GM13977 (cell line): ENCODE data around the gene SPPL2B.
"Not testable (repeated sequence)": the region's sequence is repeated elsewhere in the genome, so short reads cannot be mapped to it uniquely, and the experiment has no call there.

ENCODE experiments used
- DNase-seq: peaks from one replicate; pipeline ENCODE4 v3.0.0; 2012; ENCODE audit warnings: low spot score
- in situ Hi-C: fragments of 300-500 bp; cut with MboI; formaldehyde crosslinking; loops from one replicate; pipeline ENCODE4 v1.12.0; 2022; ENCODE audit warnings: low sequenced_read_pairs, low pct_unique_long_range_greater_than_20kb, mixed read lengths, inconsistent platforms; ENCODE audit not compliant: unreplicated experiment
- TF ChIP-seq, protein P1 (sequence below): IDR thresholded peaks from 2 replicates; pipeline ENCODE4 v1.5.1; 2012; ENCODE audit warnings: mild to moderate bottlenecking, control low read depth; ENCODE audit not compliant: insufficient read depth; ENCODE audit errors: extremely low read depth, missing control alignments

The SPPL2B gene

DNA sequence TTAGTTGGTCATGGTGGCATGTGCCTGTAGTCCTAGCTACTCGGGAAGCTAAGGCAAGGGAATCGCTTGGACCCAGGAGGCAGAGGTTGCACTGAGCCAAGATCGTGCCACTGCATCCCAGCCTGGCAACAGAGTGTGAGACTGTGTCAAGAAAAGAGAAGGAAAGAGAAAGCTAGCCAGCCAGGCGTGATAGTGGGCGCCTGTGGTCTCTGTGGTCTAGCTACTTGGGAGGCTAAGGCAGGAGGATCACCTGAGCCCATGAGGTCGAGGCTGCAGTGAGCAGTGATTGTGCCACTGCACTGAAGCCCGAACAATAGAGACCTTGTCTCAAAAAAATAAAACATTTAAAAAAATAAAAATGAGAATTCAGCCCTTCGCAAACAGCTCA lies 65.6 kb downstream of the SPPL2B start:
- TF ChIP-seq, protein P1, sequence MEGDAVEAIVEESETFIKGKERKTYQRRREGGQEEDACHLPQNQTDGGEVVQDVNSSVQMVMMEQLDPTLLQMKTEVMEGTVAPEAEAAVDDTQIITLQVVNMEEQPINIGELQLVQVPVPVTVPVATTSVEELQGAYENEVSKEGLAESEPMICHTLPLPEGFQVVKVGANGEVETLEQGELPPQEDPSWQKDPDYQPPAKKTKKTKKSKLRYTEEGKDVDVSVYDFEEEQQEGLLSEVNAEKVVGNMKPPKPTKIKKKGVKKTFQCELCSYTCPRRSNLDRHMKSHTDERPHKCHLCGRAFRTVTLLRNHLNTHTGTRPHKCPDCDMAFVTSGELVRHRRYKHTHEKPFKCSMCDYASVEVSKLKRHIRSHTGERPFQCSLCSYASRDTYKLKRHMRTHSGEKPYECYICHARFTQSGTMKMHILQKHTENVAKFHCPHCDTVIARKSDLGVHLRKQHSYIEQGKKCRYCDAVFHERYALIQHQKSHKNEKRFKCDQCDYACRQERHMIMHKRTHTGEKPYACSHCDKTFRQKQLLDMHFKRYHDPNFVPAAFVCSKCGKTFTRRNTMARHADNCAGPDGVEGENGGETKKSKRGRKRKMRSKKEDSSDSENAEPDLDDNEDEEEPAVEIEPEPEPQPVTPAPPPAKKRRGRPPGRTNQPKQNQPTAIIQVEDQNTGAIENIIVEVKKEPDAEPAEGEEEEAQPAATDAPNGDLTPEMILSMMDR, result no peak
- DNase-seq, result no peak
- in situ Hi-C loops, result loop anchor here (10.0 kb wide), 1 partner anchor 229 kb away; the partner anchor contains the start of gene DOT1L

DNA sequence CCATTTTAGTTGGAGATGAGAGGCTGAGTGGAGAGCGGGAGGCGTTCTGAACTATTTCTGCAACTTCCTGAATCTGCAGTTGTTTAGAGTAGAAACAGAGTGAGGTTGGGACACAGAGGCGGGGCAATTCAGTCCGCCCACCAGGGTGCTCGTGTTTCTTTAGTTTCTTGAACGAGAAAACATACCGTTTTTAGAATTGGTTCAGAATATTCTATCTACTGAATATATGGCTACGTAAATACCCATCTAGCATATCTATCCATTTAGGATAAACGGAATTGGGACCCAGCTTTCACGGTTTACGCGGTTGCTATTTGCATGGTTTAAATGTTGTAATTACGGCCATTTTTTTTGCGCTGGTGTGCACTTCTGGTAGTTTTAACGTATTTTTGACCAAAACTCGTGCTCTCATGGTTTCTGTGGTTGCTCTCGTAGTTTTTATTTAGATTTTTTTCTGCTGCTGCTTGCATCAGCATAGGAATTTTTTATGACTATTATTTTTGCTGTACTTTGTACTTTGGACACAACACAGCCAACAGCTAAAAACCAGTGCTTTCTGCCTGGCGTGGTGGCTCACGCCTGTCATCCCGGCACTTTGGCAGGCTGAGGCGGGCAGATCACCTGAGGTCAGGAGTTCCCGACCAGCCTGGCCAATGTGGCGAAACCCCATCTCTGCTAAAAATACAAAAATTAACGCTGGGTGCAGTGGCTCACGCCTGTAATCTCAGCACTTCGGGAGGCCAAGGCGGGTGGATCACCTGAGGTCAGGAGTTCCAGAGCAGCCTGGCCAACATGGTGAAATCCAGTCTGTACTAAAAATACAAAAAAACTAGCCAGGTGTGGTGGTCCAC lies 66.2 kb downstream of the SPPL2B start:
- in situ Hi-C loops, result loop anchor here (10.0 kb wide), 1 partner anchor 230 kb away; the partner anchor contains the start of gene DOT1L
- DNase-seq, result peak; percentile 70
- TF ChIP-seq, protein P1, result no peak

DNA sequence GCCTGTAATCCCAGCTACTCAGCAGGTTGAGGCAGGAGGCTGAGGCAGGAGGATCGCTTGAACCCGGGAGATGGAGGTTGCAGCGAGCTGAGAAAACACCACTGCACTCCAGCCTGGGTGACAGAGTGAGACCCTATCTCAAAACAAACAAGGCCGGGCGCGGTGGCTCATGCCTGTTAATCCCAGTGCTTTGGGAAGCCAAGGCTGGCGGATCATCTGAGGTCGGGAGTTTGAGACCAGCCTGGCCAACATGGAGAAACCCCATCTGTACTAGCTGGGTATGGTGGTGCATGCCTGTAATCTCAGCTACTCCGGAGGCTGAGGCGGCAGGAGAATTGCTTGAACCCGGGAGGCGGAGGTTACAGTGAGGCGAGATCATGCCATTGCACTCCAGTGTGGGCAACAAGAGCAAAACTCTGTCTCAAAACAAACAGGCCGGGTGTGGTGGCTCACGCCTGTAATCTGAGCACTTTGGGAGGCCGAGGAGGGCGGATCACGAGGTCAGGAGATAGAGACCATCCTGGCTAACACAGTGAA lies 66.9 kb downstream of the SPPL2B start:
- in situ Hi-C loops, result loop anchor here (10.0 kb wide), 1 partner anchor 231 kb away; the partner anchor contains the start of gene DOT1L
- DNase-seq, result not testable (repeated sequence)

DNA sequence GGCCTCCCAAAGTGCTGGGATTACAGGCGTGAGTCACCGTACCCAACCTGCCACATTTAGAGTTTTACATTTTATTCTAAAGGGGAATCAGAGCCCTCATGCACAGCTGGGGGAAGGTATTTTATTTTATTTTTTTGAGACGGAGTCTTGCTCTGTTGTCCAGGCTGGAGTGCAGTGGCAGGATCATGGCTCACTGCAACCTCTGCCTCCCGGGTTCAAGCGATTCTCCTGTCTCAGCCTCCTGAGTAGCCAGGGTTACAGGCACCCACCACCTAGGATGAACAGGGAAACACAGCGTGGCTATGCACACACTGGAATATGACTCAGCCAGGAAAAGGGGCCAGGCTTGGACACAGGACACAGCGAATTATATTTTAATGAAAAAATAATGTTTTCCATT lies 68.7 kb downstream of the SPPL2B start:
- in situ Hi-C loops, result loop anchor here (10.0 kb wide), 1 partner anchor 232 kb away; the partner anchor contains the start of gene DOT1L
- not testable (repeated sequence) for DNase-seq

DNA sequence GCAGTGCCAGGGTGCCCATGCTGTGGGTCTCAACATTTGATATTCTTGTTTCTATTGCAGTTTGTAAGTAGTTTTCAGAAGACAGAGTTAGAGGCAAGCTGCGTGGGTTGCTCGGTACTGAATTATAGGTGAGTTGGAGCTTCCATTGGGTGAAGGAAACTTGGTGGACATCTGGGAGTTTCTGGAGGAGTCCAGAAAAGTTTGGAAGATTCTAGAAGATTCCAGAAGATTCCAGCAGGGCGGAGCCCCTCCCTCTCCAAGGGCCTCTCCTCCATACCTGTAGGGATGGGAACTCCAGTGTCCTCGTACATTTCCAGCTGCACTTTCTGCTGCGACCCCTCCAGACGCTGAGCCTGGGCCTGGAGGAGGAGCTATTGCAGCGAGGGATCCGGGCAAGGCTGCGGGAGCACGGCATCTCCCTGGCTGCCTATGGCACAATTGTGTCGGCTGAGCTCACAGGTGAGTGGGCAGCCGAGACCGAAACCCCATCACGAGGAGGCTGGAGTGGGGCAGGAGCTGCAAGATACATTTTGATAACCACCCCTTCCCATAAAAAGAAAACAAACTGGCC lies 70.3 kb downstream of the SPPL2B start:
- DNase-seq, result no peak
- in situ Hi-C loops, result loop anchor here (10.0 kb wide), 1 partner anchor 234 kb away; the partner anchor contains the start of gene DOT1L
- TF ChIP-seq, protein P1, result no peak

DNA sequence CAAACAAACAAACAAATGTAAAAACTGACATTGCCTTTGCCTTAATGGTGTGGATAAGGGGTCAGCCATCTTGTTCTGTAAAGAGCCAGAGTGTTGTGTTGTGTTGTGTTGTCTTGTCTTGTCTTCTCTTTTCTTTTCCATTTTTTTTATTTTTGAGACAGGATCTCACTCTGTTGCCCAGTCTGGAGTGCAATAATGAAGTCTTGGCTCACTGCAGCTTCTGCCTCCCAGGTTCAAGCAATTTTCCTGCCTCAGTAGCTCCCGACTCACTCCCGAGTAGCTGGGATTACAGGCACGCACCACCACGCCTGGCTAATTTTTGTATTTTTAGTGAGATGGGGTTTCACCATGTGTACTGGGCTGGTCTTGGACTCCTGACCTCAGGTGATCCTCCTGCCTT lies 71.1 kb downstream of the SPPL2B start:
- no peak for DNase-seq
- TF ChIP-seq, protein P1, result no peak
- in situ Hi-C loops, result loop anchor here (10.0 kb wide), 1 partner anchor 235 kb away; the partner anchor contains the start of gene DOT1L
